ENCODE measurements around the gene GPR42.

GRCh38 chr19:35341006-35341405 is 29.9 kb upstream of the GPR42 start:
- TF ChIP-seq CTCF (IDR thresholded peaks at IDR 0.05) (no peak), POLR2A (IDR thresholded peaks at IDR 0.05) (no peak)
